Activated T-cell treated with anti-CD3 and anti-CD28 coated beads, Interleukin-2, amount 50 U/mL, for 48 hours (primary cell): ENCODE measurements around the gene NRG2.
A peak's percentile ranks its signal among the peaks of the same experiment; 100 is the strongest.

ENCODE experiments used
- DNase-seq, 2 experiments: peaks; one replicate each; pipeline ENCODE4 v3.0.0-alpha.2; 2020

The NRG2 gene

GRCh38 chr5:139926797-139927503, 116.1 kb downstream of the NRG2 start:
- no peak for DNase-seq

DNA sequence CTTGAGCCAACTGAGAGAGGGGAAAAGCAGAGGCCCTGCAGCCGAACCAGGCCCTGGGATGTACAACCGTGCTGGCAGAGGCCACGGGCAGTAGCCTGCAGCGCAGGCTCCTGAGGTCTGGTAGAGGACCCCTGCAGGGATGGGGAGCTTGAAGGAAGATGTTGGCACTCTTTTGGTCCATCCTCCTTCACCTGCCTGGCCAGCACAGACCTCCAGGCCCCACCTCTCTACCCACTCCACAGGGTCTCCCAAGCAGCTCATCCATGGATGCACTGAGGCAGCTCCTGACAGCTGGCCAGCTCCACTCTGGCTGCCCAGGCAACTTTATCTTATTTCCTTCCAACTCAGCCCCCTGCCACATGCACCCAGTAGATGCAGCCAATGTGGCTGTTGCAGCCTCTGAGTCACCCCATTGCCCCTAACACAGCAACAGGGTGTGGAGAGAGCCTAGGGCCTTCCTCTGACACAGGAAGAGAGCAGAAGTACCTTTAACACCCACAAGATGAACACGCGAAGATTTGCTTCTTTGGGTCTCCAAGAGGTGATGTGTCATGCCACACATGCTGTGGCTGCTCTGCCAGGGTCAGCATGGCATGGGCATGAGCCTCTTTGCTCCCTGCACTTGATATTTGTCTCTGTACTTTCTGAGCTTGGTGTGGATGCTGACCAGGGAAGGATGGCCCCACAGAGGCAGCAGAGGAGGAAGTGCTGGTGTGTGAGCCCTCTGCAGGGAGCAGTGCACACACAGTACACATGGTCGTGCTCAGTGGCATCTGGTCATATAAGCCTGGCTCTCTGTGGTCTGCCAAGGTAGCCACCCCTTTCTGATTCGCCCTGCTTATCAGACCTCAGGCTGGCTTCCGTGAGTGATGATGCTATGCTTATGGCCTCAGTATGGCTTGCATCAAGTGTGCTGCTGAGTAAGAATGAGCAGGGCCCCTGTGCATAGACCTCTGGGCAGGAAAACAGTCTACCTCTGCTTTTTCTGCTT, 117.2 kb downstream of the NRG2 start:
- no peak for DNase-seq

GRCh38 chr5:139925216-139925562, 117.9 kb downstream of the NRG2 start:
- DNase-seq, result no peak

DNA sequence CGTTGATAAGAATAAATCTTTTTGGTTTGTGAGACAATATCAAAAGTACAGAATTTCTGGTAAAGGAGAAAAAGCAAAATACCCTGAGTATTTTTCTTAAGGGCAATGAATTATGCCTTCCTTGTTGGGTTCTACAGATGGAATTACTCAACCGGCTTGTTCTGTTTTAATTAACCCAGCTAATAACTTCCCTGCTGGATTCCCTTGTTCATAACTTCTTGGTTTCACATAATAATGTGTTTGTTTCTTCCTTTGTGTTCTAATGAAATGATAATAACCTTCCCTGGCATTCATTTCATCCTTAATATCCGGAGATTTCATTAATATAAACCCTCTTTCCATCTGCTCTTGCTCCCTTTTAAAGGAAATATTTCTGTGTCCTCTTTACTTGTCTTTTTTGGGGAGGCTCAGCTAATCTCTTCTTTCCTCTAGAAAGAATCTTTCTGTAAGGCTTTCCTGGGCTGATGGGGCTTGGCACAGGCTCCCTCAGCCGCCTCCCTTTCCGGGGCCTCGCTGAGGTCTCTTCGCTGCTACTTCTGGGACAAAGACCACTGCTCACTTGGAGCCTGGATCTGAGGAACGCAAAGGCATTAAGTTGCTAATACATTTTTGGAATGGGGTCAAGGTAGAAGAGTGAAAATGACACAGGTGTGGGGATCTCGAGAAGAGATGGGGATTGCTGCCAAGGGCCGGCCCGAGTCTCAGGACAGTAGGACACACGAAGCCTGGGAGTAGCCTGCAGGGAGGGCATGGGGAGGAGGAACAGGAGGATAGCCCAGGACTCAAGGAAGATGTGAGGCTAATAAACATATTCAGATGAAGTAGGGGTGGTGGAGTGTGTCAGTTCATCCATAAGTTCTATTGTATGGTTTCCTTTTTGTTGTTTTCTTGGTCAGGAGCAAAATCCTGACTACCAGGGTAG, 118.5 kb downstream of the NRG2 start:
- no peak for DNase-seq

GRCh38 chr5:139919308-139919707, 123.8 kb downstream of the NRG2 start:
- no peak for DNase-seq

GRCh38 chr5:139915834-139916233, 127.3 kb downstream of the NRG2 start:
- DNase-seq, result no peak

DNA sequence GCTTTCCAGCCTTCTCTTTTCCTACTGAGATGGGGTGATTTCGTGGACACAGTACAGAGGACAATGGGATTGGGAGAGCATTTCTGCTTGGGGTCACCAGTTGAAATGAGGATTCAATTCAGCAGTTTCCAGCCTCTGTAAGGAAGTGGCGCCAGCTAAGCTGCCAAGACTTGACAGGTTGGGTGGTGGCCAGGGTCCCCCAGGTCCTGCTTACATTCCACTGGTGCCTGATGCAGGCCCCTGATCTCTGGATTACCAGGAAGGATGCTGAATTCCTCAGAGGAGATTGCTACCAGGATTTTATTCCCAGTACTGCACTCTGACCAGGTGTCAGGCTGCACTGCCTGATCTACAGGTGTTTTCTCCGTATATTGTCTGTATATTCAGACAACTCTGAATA, 127.8 kb downstream of the NRG2 start:
- no peak for DNase-seq

DNA sequence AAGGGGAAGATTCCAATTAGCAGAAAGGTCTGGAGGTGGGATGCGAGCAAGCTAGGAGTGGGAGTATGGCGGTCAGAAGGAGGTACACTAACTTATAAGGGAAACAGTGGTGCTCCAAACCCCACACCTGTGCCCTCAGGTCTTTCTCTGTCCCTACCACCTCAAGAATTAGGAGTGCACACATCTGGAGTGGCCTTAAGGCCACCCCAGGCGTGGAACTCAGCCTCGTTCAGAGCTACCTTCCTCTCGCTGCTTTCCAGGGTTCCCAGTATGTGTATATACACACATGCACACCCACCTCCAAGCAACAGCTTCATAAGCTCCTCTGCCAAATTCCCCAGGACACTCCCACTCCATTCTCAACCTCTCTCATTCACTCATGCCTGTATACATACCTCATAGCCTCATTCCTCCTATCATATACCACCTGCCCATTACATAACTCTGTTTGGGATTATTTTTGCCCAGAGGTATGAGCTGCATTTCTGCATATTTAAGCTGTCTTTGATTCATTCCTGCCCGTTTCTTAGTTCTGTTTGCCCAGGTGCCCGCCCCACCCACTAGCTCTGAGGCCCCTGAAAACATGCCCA, 128.8 kb downstream of the NRG2 start:
- DNase-seq, result no peak

GRCh38 chr5:139912804-139913203, 130.3 kb downstream of the NRG2 start:
- no peak for DNase-seq

DNA sequence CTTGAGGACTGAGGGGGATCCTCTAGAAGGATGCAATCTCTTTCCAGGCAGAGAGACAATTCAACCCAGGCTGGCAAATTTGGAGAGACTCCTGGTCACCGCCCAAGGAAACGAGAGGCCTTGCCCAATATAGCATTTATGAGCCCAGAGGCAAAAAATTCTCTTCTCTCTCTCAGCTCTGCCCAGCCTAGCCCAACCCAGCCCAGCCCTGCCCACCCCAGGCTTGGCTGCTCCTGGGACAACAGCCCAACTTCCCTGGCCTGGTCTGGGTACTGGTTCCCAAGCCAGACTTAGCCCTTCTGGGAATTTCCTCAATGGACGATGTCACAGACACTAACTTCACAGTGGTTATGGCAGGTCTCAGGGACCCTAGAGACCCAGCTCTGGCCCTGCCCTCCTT, 130.9 kb downstream of the NRG2 start:
- DNase-seq, result no peak

GRCh38 chr5:139911425-139912120, 131.5 kb downstream of the NRG2 start:
- no peak for DNase-seq

DNA sequence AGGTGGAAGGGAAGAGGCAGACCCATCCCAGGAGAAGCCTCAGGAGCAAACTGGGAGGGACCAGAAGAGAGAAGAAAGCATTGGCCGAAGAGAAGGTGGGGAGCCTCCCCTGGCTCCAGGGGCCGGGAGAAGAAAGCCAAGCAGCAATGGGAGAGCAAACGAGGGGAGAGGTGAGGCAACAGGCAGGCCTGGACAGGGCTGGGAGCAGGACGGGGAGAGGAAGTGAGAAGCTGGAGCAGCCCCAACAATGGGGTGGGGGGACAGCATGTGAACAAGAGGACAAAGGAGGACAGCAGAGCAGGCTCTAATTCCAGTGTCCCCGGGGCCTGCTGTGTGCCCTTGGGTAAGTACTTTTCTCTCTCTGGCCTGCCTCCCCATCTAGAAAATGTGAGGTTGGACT, 132.2 kb downstream of the NRG2 start:
- DNase-seq, result no peak

DNA sequence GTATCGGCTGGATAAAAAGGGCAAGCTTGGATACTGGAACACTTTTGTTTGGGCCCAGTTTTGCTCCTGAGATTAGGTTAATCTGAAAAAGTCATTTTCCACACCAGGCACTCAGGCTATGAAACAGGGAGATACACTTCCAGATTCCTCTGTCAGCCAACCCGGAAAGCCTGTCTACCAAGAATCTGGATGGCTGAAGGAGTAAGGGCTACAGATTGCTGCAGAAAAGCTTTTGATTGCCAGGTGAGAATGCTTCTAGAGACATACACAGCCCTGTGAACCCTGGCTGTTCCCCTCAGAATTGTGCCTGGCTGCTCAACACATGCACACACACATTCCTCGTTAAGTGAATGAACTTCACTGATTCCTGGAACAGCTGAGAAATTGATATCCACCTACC, 133.1 kb downstream of the NRG2 start:
- no peak for DNase-seq

- no peak for DNase-seq
These were observed 134.3 kb downstream of the NRG2 start for GRCh38 chr5:139908749-139909148.

- DNase-seq, result no peak
These were observed 136.4 kb downstream of the NRG2 start for GRCh38 chr5:139906661-139907060.

GRCh38 chr5:139904816-139905661, 138.1 kb downstream of the NRG2 start:
- no peak for DNase-seq

- no peak for DNase-seq
These were observed 138.6 kb downstream of the NRG2 start for GRCh38 chr5:139904566-139904815.

DNA sequence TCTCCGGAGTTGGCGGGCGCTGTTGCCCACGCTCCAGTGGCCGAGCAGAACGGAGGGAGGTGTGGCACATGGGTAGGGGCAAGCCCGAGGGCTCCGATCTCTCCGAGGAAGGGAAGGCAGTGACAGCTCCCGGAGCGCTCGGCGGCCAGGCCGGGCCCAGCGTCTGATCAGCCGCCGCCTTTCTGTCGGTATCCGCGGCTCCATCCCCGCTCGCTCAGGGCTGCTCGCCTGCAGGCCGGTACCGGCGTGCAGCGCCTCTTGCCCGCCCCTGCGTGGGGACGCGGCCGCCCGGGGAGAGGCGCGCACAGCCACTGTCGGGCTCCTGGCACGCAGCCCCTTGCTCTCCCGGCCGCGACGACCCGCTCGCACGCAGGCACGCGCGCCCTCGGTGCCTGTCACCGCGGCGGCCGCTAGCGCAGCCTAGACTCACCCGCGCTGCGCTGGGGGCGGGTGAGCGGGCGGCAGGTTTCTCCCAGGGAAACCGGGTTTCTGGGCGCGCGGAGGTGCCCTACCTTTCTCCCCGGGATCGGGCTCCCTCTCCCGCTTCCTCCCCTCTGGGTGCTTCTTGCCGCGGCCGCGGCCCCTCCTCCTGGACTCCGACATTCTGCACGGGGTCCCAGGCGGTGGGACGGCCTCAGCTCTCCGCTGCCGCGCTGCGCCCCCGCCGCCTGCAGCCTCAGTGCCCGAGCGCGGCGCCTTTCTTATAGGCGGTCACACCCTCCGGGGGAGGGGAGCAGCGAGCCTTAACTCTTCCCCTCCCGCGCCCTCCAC, 139.1 kb downstream of the NRG2 start:
- peak; percentile 25 to 37 for DNase-seq

GRCh38 chr5:139903450-139903794, 139.7 kb downstream of the NRG2 start:
- no peak for DNase-seq

DNA sequence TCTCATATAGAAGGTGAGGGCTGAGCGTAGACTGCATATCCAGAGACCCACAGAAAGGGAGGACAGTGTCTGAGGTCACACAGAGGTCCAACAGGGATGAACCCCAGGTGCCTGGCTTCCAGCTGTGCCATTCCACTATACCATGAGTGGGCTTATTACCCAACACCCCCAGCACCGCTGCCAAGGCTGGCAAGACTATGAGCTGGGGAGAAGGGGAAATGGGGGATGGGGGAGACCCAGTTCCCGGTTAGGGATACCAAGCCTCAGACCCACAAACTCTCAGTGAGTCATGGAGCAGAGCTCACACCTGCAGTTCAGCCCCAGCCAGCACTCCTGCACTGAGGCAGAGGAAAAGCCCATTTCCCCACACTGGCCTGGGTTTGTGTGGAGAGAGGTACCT, 141.1 kb downstream of the NRG2 start:
- no peak for DNase-seq

DNA sequence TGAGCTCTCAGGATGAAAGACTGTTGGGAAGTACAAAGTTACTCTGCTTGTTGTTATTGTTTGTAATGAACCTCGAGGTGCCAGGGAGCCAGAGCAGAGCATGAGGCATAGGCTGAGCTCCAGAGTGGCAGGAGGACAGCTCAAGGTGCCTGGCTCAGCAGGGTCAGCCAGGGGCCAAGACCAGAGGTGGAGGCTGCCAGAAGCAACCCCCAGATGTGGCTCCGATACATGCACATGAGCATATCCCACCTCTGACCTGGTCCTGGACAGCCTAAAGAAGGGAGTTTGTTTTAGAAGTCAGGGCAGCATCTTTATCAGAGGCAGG, 141.9 kb downstream of the NRG2 start:
- DNase-seq, result no peak
